Right lobe of liver (tissue), 6 donors: ENCODE results near the gene HDAC4. TPM values are rescaled to one million over a fixed set of nuclear protein-coding genes. Genes with fewer than 3 reads are reported as not detected.

Experiments used
- ATAC-seq, 4 donors: fragments of 200-7000 bp; cut with Tn5 transposase; one replicate each; pipeline ENCODE4 v1.9.1; 2020; ENCODE audit warnings: mild to moderate bottlenecking in 4 of 4, moderate library complexity in 4 of 4
- DNase-seq, 3 donors: peaks; one replicate each; pipeline ENCODE4 v3.0.0-alpha.2; 2020
- H3K27ac ChIP-seq, 3 donors: fragments of 200-600 bp; one replicate each; pipeline ENCODE4 v1.8.0; 2022
- H3K27me3 ChIP-seq, 2 donors: fragments of 200-600 bp; one replicate each; pipeline ENCODE4 v1.8.0; 2022
- H3K36me3 ChIP-seq, 4 donors: fragments of 200-600 bp; sonication (generic) in 1 of 4; one replicate each; pipeline versions ENCODE4 v1.5.1 to v1.8.0; 2017 to 2022; ENCODE audit warnings: control low read depth in 1 of 4
- H3K4me1 ChIP-seq, 4 donors: fragments of 200-600 bp; sonication (generic) in 1 of 4; one replicate each; pipeline versions ENCODE4 v1.5.1 to v1.8.0; 2017 to 2022; ENCODE audit warnings: control low read depth in 1 of 4
- H3K4me3 ChIP-seq, 3 donors: fragments of 200-600 bp; one replicate each; pipeline ENCODE4 v1.8.0; 2022
- H3K9me3 ChIP-seq, 4 donors: fragments of 200-600 bp; sonication (generic) in 1 of 4; one replicate each; pipeline versions ENCODE4 v1.5.1 to v1.8.0; 2017 to 2022; ENCODE audit warnings: control low read depth in 1 of 4
- CTCF ChIP-seq, 4 donors: fragments of 200-600 bp in 3 of 4; fragments of 450-650 bp in 1 of 4; IDR thresholded peaks; one replicate each; pipeline versions ENCODE4 v1.5.1 to v1.8.0; 2016 to 2022; ENCODE audit warnings: antibody characterized with exemption in 4 of 4, mild to moderate bottlenecking in 2 of 4
- POLR2A ChIP-seq: fragments of 450-650 bp; IDR thresholded peaks from one replicate; pipeline ENCODE4 v1.6.1; 2017; ENCODE audit warnings: antibody characterized with exemption, mild to moderate bottlenecking
- WGBS: methylation state at CpG from one replicate; pipeline ENCODE4 v1.1.6; 2018; ENCODE audit warnings: low coverage, low lambda C conversion rate; ENCODE audit not compliant: insufficient coverage; ENCODE audit errors: missing lambda C conversion rate; 5-methylcytosine and 5-hydroxymethylcytosine counted together
- intact Hi-C, 2 donors: fragments of 100-400 bp; cut with DNase I; formaldehyde crosslinking; loops; one replicate each; pipeline versions ENCODE4 v1.11.2 to v1.14.1; 2022
- total RNA-seq, 6 experiments: library from RNA; depleted of rRNA in 2 of 6; stranded (reverse); fragments of >200 nt in 2 of 6; fragmentation: NEBNext Ultra II Directional in 3 of 6; extraction: Animal tissue kit (Norgen Biotek cat#: 25700) in 3 of 6; gene quantifications; one replicate each; pipeline versions ENCODE4 v1.1.0 to v1.2.4, GENCODE V29; 2016 to 2023
- donor health status: DM: no; HTN: yes; CAD: no.
- donor health status: DM: no; HTN: no; CAD: no.
- donor health status: DM: no; HTN: no; CAD: no.
- donor health status: DM: no; HTN: yes; CAD: no.
- donor health status: DM: no; HTN: yes; CAD: no.

Gene HDAC4
- total RNA-seq, 6 experiments from 2014 or later = 8.9 to 22.4 (median 14.7) TPM

GRCh38 chr2:239161711-239162140 lies 239.1 kb downstream of the HDAC4 start:
- ATAC-seq (no peak), DNase-seq (peak; percentile 10 to 43 (median 37))
- Histone ChIP-seq H3K27me3 (no peaks in the 10 kb centered on the region), H3K4me1 (no peaks in the 10 kb centered on the region), H3K4me3 (no peak overlapping the region), H3K27ac (no peak overlapping the region), H3K9me3 (no peaks in the 10 kb centered on the region), H3K36me3 (peaks cover 0 to 11% (median 0%) of the 10 kb centered on the region in 4 donors)
- WGBS = 80% methylated on average over 7 of the region's 14 CpGs
- TF ChIP-seq POLR2A (no peak), CTCF (IDR thresholded peaks at IDR 0.05) (no peak)
- intact Hi-C loops = no loop called here

- no peak for ATAC-seq
- Histone ChIP-seq H3K4me3 (no peak overlapping the region), H3K27ac (no peak overlapping the region), H3K36me3 (peaks cover 0 to 23% (median 2%) of the 10 kb centered on the region in 4 donors), H3K9me3 (no peaks in the 10 kb centered on the region), H3K27me3 (no peaks in the 10 kb centered on the region), H3K4me1 (no peaks in the 10 kb centered on the region)
- intact Hi-C loops = no loop called here
- WGBS = 94% methylated on average over 19 of the region's 32 CpGs
- TF ChIP-seq POLR2A (no peak), CTCF (IDR thresholded peaks at IDR 0.05) (no peak)
- peak; percentile 9 to 35 (median 30) for DNase-seq
Measured at GRCh38 chr2:239160226-239161143, 240.3 kb downstream of the HDAC4 start.

- intact Hi-C loops = no loop called here
- no peaks in the 10 kb centered on the region for H3K4me1 ChIP-seq
- no peaks in the 10 kb centered on the region for H3K9me3 ChIP-seq
- TF ChIP-seq CTCF (IDR thresholded peaks at IDR 0.05) (no peak), POLR2A (no peak)
- no peak overlapping the region for H3K27ac ChIP-seq
- H3K4me3 ChIP-seq = no peak overlapping the region
- 94% methylated on average over 9 of the region's 9 CpGs for WGBS
- H3K27me3 ChIP-seq = no peaks in the 10 kb centered on the region
- ATAC-seq (no peak), DNase-seq (peak; percentile 9 to 36 (median 27))
- H3K36me3 ChIP-seq = peaks cover 0 to 23% (median 2%) of the 10 kb centered on the region in 4 donors
Measured at GRCh38 chr2:239159476-239159911, 241.3 kb downstream of the HDAC4 start.

GRCh38 chr2:239158641-239159475 lies 242.0 kb downstream of the HDAC4 start:
- DNase-seq (peak in 2 of 3 donors; percentile 39 to 49), ATAC-seq (no peak)
- intact Hi-C loops = no loop called here
- no peak overlapping the region for H3K27ac ChIP-seq
- H3K9me3 ChIP-seq = no peaks in the 10 kb centered on the region
- H3K4me3 ChIP-seq = no peak overlapping the region
- H3K27me3 ChIP-seq = no peaks in the 10 kb centered on the region
- no peak for TF ChIP-seq POLR2A
- no peak for TF ChIP-seq CTCF (IDR thresholded peaks at IDR 0.05)
- H3K4me1 ChIP-seq = no peaks in the 10 kb centered on the region
- 96% methylated on average over 20 of the region's 29 CpGs for WGBS
- peaks cover 0 to 23% (median 2%) of the 10 kb centered on the region in 4 donors for H3K36me3 ChIP-seq
